ENCODE results near the gene CPNE6.

The CPNE6 gene

GRCh38 chr14:24092505-24093206 lies 21.3 kb downstream of the CPNE6 start:
- no peak overlapping the region for H2AK5ac ChIP-seq (ENCODE audit: low read depth, low read length)

GRCh38 chr14:24093207-24093900 lies 22.0 kb downstream of the CPNE6 start:
- Histone ChIP-seq H2BK15ac (ENCODE audit: low read length) (peak overlapping the region; percentile 5), H3K18ac (ENCODE audit: low read length) (peak overlapping the region; percentile 50), H3K4me3 (ENCODE audit: low read length in 2 of 2) (peak overlapping the region in 1 of 2 donors; percentile 73), H2BK12ac (ENCODE audit: low read length) (no peak overlapping the region), H4K8ac (ENCODE audit: low read depth, low read length) (no peak overlapping the region), H2AFZ (ENCODE audit: low read length) (peak overlapping the region; percentile 97), H3K4ac (ENCODE audit: low read length) (no peak overlapping the region), H3K27ac (replicated peaks; ENCODE audit: low read length) (peak overlapping the region; percentile 34), H2AK5ac (ENCODE audit: low read depth, low read length) (peak overlapping the region; percentile 36), H2BK5ac (ENCODE audit: low read length) (no peak overlapping the region), H3K27me3 (ENCODE audit: control insufficient read depth in 3 of 3, insufficient read depth in 3 of 3, low read depth in 1 of 3, low read length in 3 of 3) (no peaks in the 10 kb centered on the region), H3K9me3 (replicated peaks in 1 of 2; ENCODE audit: control insufficient read depth in 2 of 2, insufficient read depth in 1 of 2, low read depth in 1 of 2, low read length in 2 of 2) (no peaks in the 10 kb centered on the region), H3K9ac (ENCODE audit: low read depth, low read length, poor library complexity) (no peak overlapping the region), H4K91ac (ENCODE audit: low read depth, low read length, poor library complexity) (no peak overlapping the region), H3K36me3 (replicated peaks in 1 of 2; ENCODE audit: control insufficient read depth in 2 of 2, insufficient read depth in 2 of 2, low read length in 2 of 2) (peaks cover 5 to 6% of the 10 kb centered on the region in 2 donors), H3K79me1 (ENCODE audit: low read depth, low read length) (no peaks in the 10 kb centered on the region), H3K23ac (ENCODE audit: low read depth, low read length, poor library complexity) (no peak overlapping the region), H3K4me2 (ENCODE audit: insufficient read depth, low read length, poor library complexity, severe bottlenecking) (no peak overlapping the region), H2BK120ac (ENCODE audit: low read depth, low read length) (no peak overlapping the region), H3K4me1 (ENCODE audit: control insufficient read depth in 2 of 2, insufficient read depth in 1 of 2, low read depth in 1 of 2, low read length in 2 of 2) (peaks cover 14% of the 10 kb centered on the region in 2 donors), H3K14ac (ENCODE audit: low read length) (no peak overlapping the region)
- no peak for DNase-seq (ENCODE audit: low spot score)
- no CpG with 5 or more reads among the region's 19 CpGs for WGBS, 2 donors (ENCODE audit: extremely low coverage in 2 of 2, insufficient read length in 2 of 2, insufficient replicate concordance in 1 of 2)

More at GRCh38 chr14:24092505-24093206, 21.3 kb downstream of the CPNE6 start:
- Histone ChIP-seq H3K4ac (ENCODE audit: low read length) (no peak overlapping the region), H3K36me3 (replicated peaks in 1 of 2; ENCODE audit: control insufficient read depth in 2 of 2, insufficient read depth in 2 of 2, low read length in 2 of 2) (peaks cover 0 to 3% of the 10 kb centered on the region in 2 donors), H4K91ac (ENCODE audit: low read depth, low read length, poor library complexity) (no peak overlapping the region), H3K9me3 (replicated peaks in 1 of 2; ENCODE audit: control insufficient read depth in 2 of 2, insufficient read depth in 1 of 2, low read depth in 1 of 2, low read length in 2 of 2) (no peaks in the 10 kb centered on the region), H2BK5ac (ENCODE audit: low read length) (no peak overlapping the region), H2AFZ (ENCODE audit: low read length) (no peak overlapping the region), H3K4me1 (ENCODE audit: control insufficient read depth in 2 of 2, insufficient read depth in 1 of 2, low read depth in 1 of 2, low read length in 2 of 2) (peaks cover 14% of the 10 kb centered on the region in 2 donors), H3K27ac (replicated peaks; ENCODE audit: low read length) (no peak overlapping the region), H2BK120ac (ENCODE audit: low read depth, low read length) (no peak overlapping the region), H3K14ac (ENCODE audit: low read length) (no peak overlapping the region), H3K18ac (ENCODE audit: low read length) (no peak overlapping the region), H3K9ac (ENCODE audit: low read depth, low read length, poor library complexity) (no peak overlapping the region), H3K4me2 (ENCODE audit: insufficient read depth, low read length, poor library complexity, severe bottlenecking) (no peak overlapping the region), H2BK12ac (ENCODE audit: low read length) (no peak overlapping the region), H2BK15ac (ENCODE audit: low read length) (peak overlapping the region; percentile 22), H3K23ac (ENCODE audit: low read depth, low read length, poor library complexity) (no peak overlapping the region), H3K79me1 (ENCODE audit: low read depth, low read length) (no peaks in the 10 kb centered on the region), H3K27me3 (ENCODE audit: control insufficient read depth in 3 of 3, insufficient read depth in 3 of 3, low read depth in 1 of 3, low read length in 3 of 3) (no peaks in the 10 kb centered on the region), H4K8ac (ENCODE audit: low read depth, low read length) (no peak overlapping the region), H3K4me3 (ENCODE audit: low read length in 2 of 2) (no peak overlapping the region)
- no peak for DNase-seq (ENCODE audit: low spot score)
- WGBS, 2 donors (ENCODE audit: extremely low coverage in 2 of 2, insufficient read length in 2 of 2, insufficient replicate concordance in 1 of 2) = no CpG with 5 or more reads among the region's 4 CpGs

DNA sequence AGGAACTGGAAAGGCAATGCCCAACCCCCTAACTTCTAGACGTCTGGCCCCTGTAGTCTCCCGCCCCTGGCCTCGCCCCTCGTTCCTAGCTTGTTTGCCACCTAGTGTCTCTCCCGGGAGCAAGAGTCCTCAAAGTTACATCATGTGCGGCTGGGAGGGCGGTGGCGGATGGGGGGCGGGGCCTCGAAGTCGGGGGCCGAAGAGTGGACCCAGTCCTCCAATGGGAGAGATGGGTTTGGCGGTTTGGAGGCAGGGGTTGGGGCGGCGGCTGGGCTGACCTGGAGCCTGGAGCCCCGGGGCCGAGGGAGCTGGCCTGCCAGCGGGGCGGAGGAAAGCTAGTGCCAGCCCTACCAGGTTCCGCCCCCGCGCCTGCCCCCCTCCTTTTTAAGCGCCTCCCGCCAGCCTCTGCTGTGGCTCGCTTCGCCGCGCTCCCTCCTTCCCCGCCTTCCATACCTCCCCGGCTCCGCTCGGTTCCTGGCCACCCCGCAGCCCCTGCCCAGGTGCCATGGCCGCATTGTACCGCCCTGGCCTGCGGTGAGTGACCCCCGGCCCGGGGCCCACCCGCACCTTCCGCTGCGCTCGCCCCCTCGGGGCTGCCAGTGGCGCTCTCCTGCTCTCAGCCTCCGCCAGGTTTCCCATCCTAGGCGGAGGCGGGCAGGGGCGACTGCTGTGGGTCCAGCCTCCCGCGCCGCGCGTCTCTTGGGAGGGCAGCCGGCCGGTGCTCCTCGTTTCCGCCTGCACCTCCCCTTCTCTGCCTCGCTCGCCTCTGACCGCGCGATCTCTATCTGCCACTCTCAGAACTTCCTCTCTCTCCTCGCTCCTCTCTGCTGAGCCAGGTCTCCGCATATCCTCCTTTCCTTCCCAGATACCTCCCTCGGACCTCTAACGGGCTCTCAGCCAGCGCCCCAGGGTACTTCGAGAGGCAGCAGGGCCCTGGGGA lies 22.8 kb downstream of the CPNE6 start, which contains the start of gene PCK2:
TSS of gene PCK2 (plus strand) at position 411 of the 940 bp plus-strand sequence. CDS start at position 506, 95 bp downstream.
- H4K91ac ChIP-seq (ENCODE audit: low read depth, low read length, poor library complexity) = no peak within 1 kb of the TSS
- H3K4ac ChIP-seq (ENCODE audit: low read length) = no peak within 1 kb of the TSS
- peak within 1 kb of the TSS; percentile 83 for H3K4me2 ChIP-seq (ENCODE audit: insufficient read depth, low read length, poor library complexity, severe bottlenecking)
- no peaks in the 10 kb centered on the region for H3K9me3 ChIP-seq (replicated peaks in 1 of 2; ENCODE audit: control insufficient read depth in 2 of 2, insufficient read depth in 1 of 2, low read depth in 1 of 2, low read length in 2 of 2)
- peak within 1 kb of the TSS; percentile 64 for H3K14ac ChIP-seq (ENCODE audit: low read length)
- H2BK12ac ChIP-seq (ENCODE audit: low read length) = no peak within 1 kb of the TSS
- H3K27ac ChIP-seq (replicated peaks; ENCODE audit: low read length) = peak within 1 kb of the TSS; percentile 65
- H3K79me1 ChIP-seq (ENCODE audit: low read depth, low read length) = no peaks in the 10 kb centered on the region
- peak within 1 kb of the TSS; percentile 79 for H2BK15ac ChIP-seq (ENCODE audit: low read length)
- peak within 1 kb of the TSS; percentile 81 for H2BK120ac ChIP-seq (ENCODE audit: low read depth, low read length)
- H3K36me3 ChIP-seq (replicated peaks in 1 of 2; ENCODE audit: control insufficient read depth in 2 of 2, insufficient read depth in 2 of 2, low read length in 2 of 2) = peaks cover 11 to 12% of the 10 kb centered on the region in 2 donors
- H2AFZ ChIP-seq (ENCODE audit: low read length) = peak within 1 kb of the TSS; percentile 97
- peak within 1 kb of the TSS; percentile 91 for H3K9ac ChIP-seq (ENCODE audit: low read depth, low read length, poor library complexity)
- WGBS, 2 donors (ENCODE audit: extremely low coverage in 2 of 2, insufficient read length in 2 of 2, insufficient replicate concordance in 1 of 2) = no CpG with 5 or more reads among the region's 68 CpGs
- peaks cover 14% of the 10 kb centered on the region in 2 donors for H3K4me1 ChIP-seq (ENCODE audit: control insufficient read depth in 2 of 2, insufficient read depth in 1 of 2, low read depth in 1 of 2, low read length in 2 of 2)
- H2BK5ac ChIP-seq (ENCODE audit: low read length) = peak within 1 kb of the TSS; percentile 66
- H3K23ac ChIP-seq (ENCODE audit: low read depth, low read length, poor library complexity) = peak within 1 kb of the TSS; percentile 94
- peak; percentile 81 for DNase-seq (ENCODE audit: low spot score)
- peak within 1 kb of the TSS; percentile 64 for H2AK5ac ChIP-seq (ENCODE audit: low read depth, low read length)
- no peaks in the 10 kb centered on the region for H3K27me3 ChIP-seq (ENCODE audit: control insufficient read depth in 3 of 3, insufficient read depth in 3 of 3, low read depth in 1 of 3, low read length in 3 of 3)
- H4K8ac ChIP-seq (ENCODE audit: low read depth, low read length) = peak within 1 kb of the TSS; percentile 29
- peak within 1 kb of the TSS; percentile 95 for H3K18ac ChIP-seq (ENCODE audit: low read length)
- H3K4me3 ChIP-seq (ENCODE audit: low read length in 2 of 2) = peak within 1 kb of the TSS; percentile 73 to 92
